ENCODE data around the gene PRKG1.
"Not testable (repeated sequence)": the region's sequence is repeated elsewhere in the genome, so short reads cannot be mapped to it uniquely, and the experiment has no call there.

PRKG1 gene

GRCh38 chr10:51729822-51730555, 655.7 kb downstream of the PRKG1 start:
- DNase-seq = no peak

- DNase-seq = no peak
These were observed 658.8 kb downstream of the PRKG1 start for GRCh38 chr10:51733057-51733456.

- no peak for DNase-seq
These were observed 668.9 kb downstream of the PRKG1 start for GRCh38 chr10:51743146-51743545.

DNA sequence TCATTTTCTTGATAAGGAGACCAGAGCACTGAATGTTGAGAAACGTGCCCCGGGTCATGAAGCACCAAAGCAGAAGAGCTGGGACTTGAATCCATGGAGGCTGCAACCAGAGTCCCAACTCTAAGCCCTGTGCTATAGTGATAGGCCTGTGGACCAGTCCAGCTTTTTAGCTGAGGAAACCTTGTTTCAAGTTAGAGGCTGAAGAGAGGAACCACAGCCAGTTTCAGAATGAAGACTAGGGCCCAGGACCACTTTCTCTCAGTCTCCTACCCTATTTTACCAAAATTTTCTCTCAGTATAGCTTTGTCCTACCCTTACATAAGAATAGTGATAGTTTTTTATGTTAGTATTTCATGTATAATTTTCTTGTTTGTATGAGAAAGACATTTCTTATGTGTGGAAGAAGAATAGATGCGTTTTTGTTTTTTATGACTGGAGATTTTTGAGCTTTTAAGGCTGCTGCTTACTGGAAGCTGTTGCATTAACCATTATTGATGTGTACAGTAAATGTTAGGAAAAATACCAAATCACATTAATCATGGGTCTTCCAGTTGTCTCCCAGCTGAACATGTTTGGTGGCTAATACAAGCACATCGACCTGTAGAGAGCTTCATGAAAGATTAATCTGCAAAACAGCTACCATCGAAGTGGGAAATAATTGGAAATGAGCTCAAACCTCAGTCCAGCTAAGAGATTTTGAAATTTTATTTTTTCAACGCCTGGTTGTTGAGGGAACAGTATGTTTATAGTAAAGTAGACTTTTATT, 670.1 kb downstream of the PRKG1 start:
- no peak for DNase-seq

GRCh38 chr10:51745397-51745796, 671.1 kb downstream of the PRKG1 start:
- DNase-seq = no peak

- no peak for DNase-seq
These were observed 672.9 kb downstream of the PRKG1 start for GRCh38 chr10:51747216-51747615.

GRCh38 chr10:51748959-51749358, 674.7 kb downstream of the PRKG1 start:
- DNase-seq = no peak

DNA sequence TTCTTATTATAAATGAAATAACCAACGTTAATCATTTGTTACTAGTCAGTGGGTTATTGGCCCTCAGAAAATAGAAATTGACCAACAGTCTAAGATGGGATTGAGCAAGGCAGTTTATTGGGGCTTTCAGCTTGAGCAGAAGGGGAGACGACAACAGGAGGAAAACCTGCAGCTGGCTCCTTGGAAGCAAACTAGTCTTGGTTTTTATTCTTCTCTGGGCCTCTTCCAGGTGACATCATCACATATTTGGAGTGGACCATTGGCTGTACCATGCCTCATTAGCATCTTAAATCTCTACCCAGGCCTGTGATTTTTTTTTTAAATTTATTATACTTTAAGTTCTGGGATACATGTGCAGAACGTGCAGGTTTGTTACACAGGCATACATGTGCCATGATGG, 684.1 kb downstream of the PRKG1 start:
- DNase-seq = no peak

- not testable (repeated sequence) for DNase-seq
These were observed 684.6 kb downstream of the PRKG1 start for GRCh38 chr10:51758838-51759237.

GRCh38 chr10:51759896-51760534, 685.7 kb downstream of the PRKG1 start:
- DNase-seq = no peak

GRCh38 chr10:51760864-51761640, 686.8 kb downstream of the PRKG1 start:
- DNase-seq = no peak

- DNase-seq = no peak
These were observed 689.5 kb downstream of the PRKG1 start for GRCh38 chr10:51763746-51764145.

DNA sequence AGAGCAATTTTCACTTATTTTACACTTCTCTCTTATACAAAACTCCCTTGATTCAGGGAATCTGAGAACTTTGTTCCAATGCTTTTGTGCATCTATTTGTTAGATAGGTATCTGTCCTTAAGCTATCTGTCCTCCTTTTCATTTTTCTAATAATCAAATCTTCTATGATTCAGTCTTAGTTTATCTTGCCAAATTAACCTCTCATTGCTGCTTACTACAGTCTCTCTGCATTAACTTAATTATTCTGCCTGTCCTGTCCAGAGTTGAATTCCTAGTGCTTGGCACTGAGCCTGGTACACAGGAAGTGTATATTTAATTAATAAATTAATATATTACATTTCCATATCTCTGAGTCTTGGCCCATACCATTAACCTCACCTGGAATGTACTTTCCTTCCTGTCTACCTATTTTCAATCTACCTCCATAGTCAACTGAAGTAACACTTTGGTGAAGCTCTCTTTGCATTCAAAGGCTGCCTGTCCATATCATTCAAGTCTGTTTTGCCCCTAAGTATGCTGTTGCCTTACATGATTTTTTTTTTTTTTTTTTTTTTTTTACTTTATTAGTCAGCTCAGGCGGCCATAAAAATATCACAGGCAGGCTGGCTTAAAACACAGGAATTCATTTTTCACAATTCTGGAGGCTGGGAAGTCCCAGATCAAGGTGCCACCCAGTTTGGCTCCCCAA, 691.1 kb downstream of the PRKG1 start:
- DNase-seq = no peak

- DNase-seq = no peak
These were observed 692.3 kb downstream of the PRKG1 start for GRCh38 chr10:51766423-51767102.

DNA sequence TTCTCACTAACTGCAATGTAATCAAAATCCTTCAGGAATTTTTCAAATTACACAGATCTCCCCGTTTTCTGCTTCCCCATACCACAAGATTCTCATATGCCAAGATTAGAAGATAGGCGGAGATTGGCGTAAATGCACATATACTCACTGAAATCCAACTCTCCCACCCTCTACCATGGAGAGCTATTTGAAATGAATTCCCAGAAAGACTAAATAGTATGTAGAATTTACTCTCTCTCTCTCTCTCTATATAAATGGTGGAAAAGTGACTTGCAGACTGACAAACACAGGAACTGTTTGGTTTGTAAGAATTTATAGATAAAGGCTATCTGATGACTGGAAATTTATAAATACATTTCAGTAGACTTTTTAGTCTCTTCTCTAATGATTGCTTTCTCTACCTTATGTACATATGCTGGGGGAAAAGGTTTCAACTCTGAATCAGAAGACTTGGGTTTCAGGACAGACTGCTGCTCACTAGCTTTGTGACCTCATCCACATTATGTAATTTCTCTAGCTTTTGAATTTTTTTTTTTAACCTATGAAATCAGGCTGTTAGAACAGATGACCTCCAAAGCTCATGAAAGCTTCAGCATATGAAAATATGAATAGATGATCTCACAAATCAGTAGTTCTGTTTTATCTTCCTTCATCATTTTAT, 692.9 kb downstream of the PRKG1 start:
- no peak for DNase-seq

- DNase-seq = no peak
These were observed 694.7 kb downstream of the PRKG1 start for GRCh38 chr10:51768886-51769465.

DNA sequence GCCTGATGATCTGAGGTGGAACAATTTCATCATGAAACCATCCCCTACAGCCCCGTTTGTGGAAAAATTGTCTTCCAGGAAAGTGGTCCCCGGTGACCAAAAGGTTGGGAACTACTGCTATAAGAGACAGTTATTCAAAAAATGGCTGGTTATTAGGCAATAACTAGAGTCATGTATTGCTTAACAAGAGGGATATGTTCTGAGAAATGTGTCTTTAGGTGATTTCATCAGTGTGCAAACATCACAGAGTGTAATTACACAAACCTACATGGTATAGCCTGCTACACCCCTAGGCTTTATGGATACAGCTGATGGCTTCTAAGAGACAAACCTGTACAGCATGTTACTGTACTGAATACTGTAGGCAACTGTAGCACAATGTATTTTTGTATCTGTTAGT, 696.4 kb downstream of the PRKG1 start:
- no peak for DNase-seq

- no peak for DNase-seq
These were observed 698.1 kb downstream of the PRKG1 start for GRCh38 chr10:51772387-51772786.

DNA sequence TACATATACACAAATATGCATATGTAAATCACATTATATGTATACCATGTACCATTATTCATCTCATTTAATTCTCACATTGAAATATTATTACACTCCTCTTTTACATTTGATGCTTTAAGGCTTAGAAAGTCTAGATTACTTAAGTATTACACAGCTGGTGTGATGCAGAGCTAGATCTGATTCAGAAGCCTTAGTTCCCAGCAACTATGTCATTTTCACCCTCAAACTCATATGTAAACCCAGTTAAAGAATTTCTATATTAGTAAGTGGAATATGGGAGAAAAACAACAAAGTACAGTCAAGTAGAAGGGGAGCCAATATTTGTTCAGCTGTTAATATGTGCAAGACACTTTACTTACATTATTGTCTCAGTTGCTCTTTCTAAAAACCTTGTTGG, 699.4 kb downstream of the PRKG1 start:
- DNase-seq = no peak

- no peak for DNase-seq
These were observed 709.7 kb downstream of the PRKG1 start for GRCh38 chr10:51783941-51784340.
